Upper lobe of left lung (tissue), 6 donors: ENCODE results near the gene CELF3. TPM values are rescaled to one million over a fixed set of nuclear protein-coding genes. Genes with fewer than 3 reads are reported as not detected.
"Not testable (repeated sequence)": the region's sequence is repeated elsewhere in the genome, so short reads cannot be mapped to it uniquely, and the experiment has no call there.

Experiments used
- ATAC-seq, 2 donors: fragments of 200-7000 bp; cut with Tn5 transposase; one replicate each; pipeline ENCODE4 v1.9.1; 2022; ENCODE audit warnings: mild to moderate bottlenecking in 2 of 2, moderate library complexity in 2 of 2; ENCODE audit not compliant: low FRiP score in 2 of 2
- DNase-seq, 2 donors: peaks; one replicate each; pipeline ENCODE4 v3.0.0-alpha.2; 2019 to 2020
- H3K27ac ChIP-seq, 4 donors: fragments of 200-600 bp; sonication (generic); one replicate each; pipeline ENCODE4 v1.5.1; 2016 to 2019
- H3K27me3 ChIP-seq, 4 donors: fragments of 200-600 bp; sonication (generic); one replicate each; pipeline ENCODE4 v1.5.1; 2017 to 2019
- H3K36me3 ChIP-seq, 4 donors: fragments of 200-600 bp; sonication (generic); one replicate each; pipeline ENCODE4 v1.5.1; 2016 to 2019
- H3K4me1 ChIP-seq, 4 donors: fragments of 200-600 bp; sonication (generic); one replicate each; pipeline ENCODE4 v1.5.1; 2018 to 2019
- H3K4me3 ChIP-seq, 4 donors: fragments of 200-600 bp; sonication (generic); one replicate each; pipeline ENCODE4 v1.5.1; 2017 to 2019; ENCODE audit warnings: mild to moderate bottlenecking in 2 of 4, moderate library complexity in 1 of 4
- H3K9me3 ChIP-seq, 4 donors: fragments of 200-600 bp; sonication (generic); one replicate each; pipeline ENCODE4 v1.5.1; 2018 to 2019
- CTCF ChIP-seq, 6 experiments: fragments of 450-650 bp in 4 of 6; fragments of 200-600 bp in 2 of 6; sonication (generic) in 2 of 6; IDR thresholded peaks; one replicate each; pipeline ENCODE4 v1.5.1; 2016 to 2019; ENCODE audit warnings: antibody characterized with exemption in 6 of 6
- EP300 ChIP-seq, 4 donors: sonication (generic); formaldehyde crosslinking; IDR thresholded peaks; one replicate each; pipeline ENCODE4 v1.5.1; 2017; ENCODE audit warnings: antibody characterized with exemption in 4 of 4, control low read depth in 2 of 4
- POLR2A ChIP-seq, 4 donors: fragments of 450-650 bp; IDR thresholded peaks; one replicate each; pipeline ENCODE4 v1.5.1; 2016 to 2017; ENCODE audit warnings: antibody characterized with exemption in 4 of 4, mild to moderate bottlenecking in 2 of 4
- POLR2AphosphoS5 ChIP-seq, 2 donors: sonication (generic); formaldehyde crosslinking; IDR thresholded peaks; one replicate each; pipeline ENCODE4 v1.5.1; 2017; ENCODE audit warnings: antibody characterized with exemption in 2 of 2
- whole genome bisulfite sequencing, 2 donors: methylation state at CpG; one replicate each; pipeline ENCODE4 v1.1.5; 2017 to 2018; 5-methylcytosine and 5-hydroxymethylcytosine counted together
- total RNA-seq, 6 donors: library from RNA; depleted of rRNA in 4 of 6; stranded (reverse); fragments of >200 nt in 4 of 6; gene quantifications; one replicate each; pipeline versions ENCODE4 v1.1.0 to v1.2.1, GENCODE V29; 2016 to 2021
- donor health status: DM: no; HTN: no; CAD: no; lungs with moderate emphysema.
- donor health status: DM: no; HTN: yes; CAD: no; lungs with severe emphysema.

CELF3 gene
- total RNA-seq, 6 donors from 2014 or later, result 0.13 TPM; not detected in 5

GRCh38 chr1:151680826-151681225, 35.8 kb downstream of the CELF3 start:
- no peak for ATAC-seq
- Histone ChIP-seq H3K27ac (no peak overlapping the region), H3K4me3 (no peak overlapping the region), H3K27me3 (no peaks in the 10 kb centered on the region), H3K4me1 (peaks cover 0 to 5% (median 2%) of the 10 kb centered on the region in 4 donors), H3K9me3 (no peaks in the 10 kb centered on the region), H3K36me3 (peaks cover 3 to 39% (median 17%) of the 10 kb centered on the region in 4 donors)
- TF ChIP-seq POLR2AphosphoS5 (IDR thresholded peaks at IDR 0.05) (no peak), EP300 (IDR thresholded peaks at IDR 0.05) (no peak), CTCF (IDR thresholded peaks at IDR 0.05) (no peak), POLR2A (IDR thresholded peaks at IDR 0.05) (no peak)
- DNase-seq, result no peak
- 26 to 37% methylated on average over 3 of the region's 3 CpGs for WGBS, 2 donors

- no peaks in the 10 kb centered on the region for H3K27me3 ChIP-seq
- 90 to 92% methylated on average over 4 of the region's 4 CpGs for WGBS, 2 donors
- no peaks in the 10 kb centered on the region for H3K9me3 ChIP-seq
- peaks cover 1 to 35% (median 15%) of the 10 kb centered on the region in 4 donors for H3K36me3 ChIP-seq
- H3K4me3 ChIP-seq, result no peak overlapping the region
- ATAC-seq, result no peak
- no peak for DNase-seq
- H3K4me1 ChIP-seq, result peaks cover 0 to 5% (median 2%) of the 10 kb centered on the region in 4 donors
- no peak overlapping the region for H3K27ac ChIP-seq
- TF ChIP-seq EP300 (IDR thresholded peaks at IDR 0.05), result no peak
- no peak for TF ChIP-seq POLR2A (IDR thresholded peaks at IDR 0.05)
- no peak for TF ChIP-seq POLR2AphosphoS5 (IDR thresholded peaks at IDR 0.05)
- no peak for TF ChIP-seq CTCF (IDR thresholded peaks at IDR 0.05)
These were observed 36.2 kb downstream of the CELF3 start for GRCh38 chr1:151680391-151680790.

- 78 to 90% methylated on average over 1 of the region's 1 CpG for WGBS, 2 donors
- DNase-seq (no peak), ATAC-seq (no peak)
- peaks cover 0 to 41% (median 0%) of the 10 kb centered on the region in 4 donors for H3K36me3 ChIP-seq
- H3K27ac ChIP-seq, result no peak overlapping the region
- no peak overlapping the region for H3K4me3 ChIP-seq
- H3K4me1 ChIP-seq, result no peaks in the 10 kb centered on the region
- H3K27me3 ChIP-seq, result no peaks in the 10 kb centered on the region
- H3K9me3 ChIP-seq, result no peaks in the 10 kb centered on the region
- TF ChIP-seq CTCF (IDR thresholded peaks at IDR 0.05) (no peak), POLR2A (IDR thresholded peaks at IDR 0.05) (no peak)
These were observed 43.2 kb downstream of the CELF3 start for GRCh38 chr1:151673407-151673806.

GRCh38 chr1:151670036-151670675, 46.4 kb downstream of the CELF3 start:
- WGBS, 2 donors, result 66 to 72% methylated on average over 2 of the region's 2 CpGs
- ATAC-seq, H3K27me3 ChIP-seq, H3K4me3 ChIP-seq, H3K27ac ChIP-seq, H3K4me1 ChIP-seq, H3K9me3 ChIP-seq, DNase-seq: not testable (repeated sequence)
- peaks cover 0 to 42% (median 1%) of the 10 kb centered on the region in 4 donors for H3K36me3 ChIP-seq

GRCh38 chr1:151668090-151668489, 48.5 kb downstream of the CELF3 start:
- 84 to 87% methylated on average over 3 of the region's 3 CpGs for WGBS, 2 donors
- Histone ChIP-seq H3K4me1 (no peaks in the 10 kb centered on the region), H3K4me3 (no peak overlapping the region), H3K27ac (no peak overlapping the region), H3K9me3 (no peaks in the 10 kb centered on the region), H3K27me3 (no peaks in the 10 kb centered on the region), H3K36me3 (peaks cover 0 to 37% (median 3%) of the 10 kb centered on the region in 4 donors)
- TF ChIP-seq POLR2AphosphoS5 (IDR thresholded peaks at IDR 0.05) (no peak), POLR2A (IDR thresholded peaks at IDR 0.05) (no peak), EP300 (IDR thresholded peaks at IDR 0.05) (no peak), CTCF (IDR thresholded peaks at IDR 0.05) (no peak)
- DNase-seq (no peak), ATAC-seq (no peak)
